HL-60 (cell line): Measurements from ENCODE around the gene PITHD1.
A peak's percentile ranks its signal among the peaks of the same experiment; 100 is the strongest.

Experiments
- DNase-seq, 2 experiments: peaks; one replicate each; pipeline ENCODE4 v3.0.0-alpha.2; 2010 to 2020; ENCODE audit warnings: low read depth in 1 of 2, low spot score in 1 of 2
- H3K27ac ChIP-seq: fragments of 250-450 bp; sonication (Bioruptor Pico); replicated peaks from 2 replicates; pipeline ENCODE4 v1.5.1; 2020; ENCODE audit warnings: mild to moderate bottlenecking, moderate library complexity
- H3K27me3 ChIP-seq: fragments of 250-450 bp; sonication (Bioruptor Pico); 2 replicates; pipeline ENCODE4 v1.5.1; 2021; ENCODE audit warnings: mild to moderate bottlenecking, moderate library complexity; ENCODE audit not compliant: insufficient read depth, poor library complexity, severe bottlenecking
- H3K4me3 ChIP-seq: replicated peaks from 2 replicates; pipeline ENCODE4 v1.5.1; 2011; ENCODE audit warnings: mild to moderate bottlenecking, control low read depth, low read length; ENCODE audit not compliant: insufficient read depth
- GABPA ChIP-seq: IDR thresholded peaks from 2 replicates; pipeline ENCODE4 v1.6.1; 2012; ENCODE audit warnings: low read depth
- POLR2AphosphoS5 ChIP-seq: IDR thresholded peaks from 2 replicates; pipeline ENCODE4 v1.6.1; 2012; ENCODE audit warnings: low read depth
- SPI1 ChIP-seq: IDR thresholded peaks from 2 replicates; pipeline ENCODE4 v1.6.1; 2012; ENCODE audit warnings: low read depth, mild to moderate bottlenecking, borderline replicate concordance
- TF ChIP-seq, protein P1 (sequence below): IDR thresholded peaks from 2 replicates; pipeline ENCODE4 v1.6.1; 2012; ENCODE audit warnings: low read depth; ENCODE audit not compliant: insufficient replicate concordance
- TF ChIP-seq, protein P2 (sequence below): IDR thresholded peaks from one replicate; pipeline ENCODE4 v1.5.1; 2011; ENCODE audit warnings: low read length, control low read depth, inconsistent platforms; ENCODE audit not compliant: insufficient read depth

Gene PITHD1

DNA sequence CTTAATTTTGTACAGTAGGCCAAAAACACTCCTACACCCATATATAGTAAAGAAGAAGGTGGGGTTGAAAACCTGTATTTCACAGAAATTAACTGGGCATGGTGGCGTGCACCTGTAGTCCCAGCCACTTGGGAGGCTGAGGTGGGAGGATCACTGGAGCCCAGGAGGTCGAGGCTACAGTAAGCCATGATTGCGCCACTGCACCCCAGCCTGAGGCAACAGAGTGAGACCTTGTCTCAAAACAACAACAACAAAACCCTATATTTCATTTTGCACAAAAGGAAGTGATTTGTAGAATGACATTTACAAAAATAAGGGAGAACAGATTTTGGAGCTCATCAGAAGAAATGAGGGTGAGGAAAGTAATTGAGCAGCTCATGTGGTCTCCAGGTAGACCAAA is 10.5 kb downstream of the PITHD1 start:
- no peak overlapping the region for H3K4me3 ChIP-seq
- TF ChIP-seq, protein P1, sequence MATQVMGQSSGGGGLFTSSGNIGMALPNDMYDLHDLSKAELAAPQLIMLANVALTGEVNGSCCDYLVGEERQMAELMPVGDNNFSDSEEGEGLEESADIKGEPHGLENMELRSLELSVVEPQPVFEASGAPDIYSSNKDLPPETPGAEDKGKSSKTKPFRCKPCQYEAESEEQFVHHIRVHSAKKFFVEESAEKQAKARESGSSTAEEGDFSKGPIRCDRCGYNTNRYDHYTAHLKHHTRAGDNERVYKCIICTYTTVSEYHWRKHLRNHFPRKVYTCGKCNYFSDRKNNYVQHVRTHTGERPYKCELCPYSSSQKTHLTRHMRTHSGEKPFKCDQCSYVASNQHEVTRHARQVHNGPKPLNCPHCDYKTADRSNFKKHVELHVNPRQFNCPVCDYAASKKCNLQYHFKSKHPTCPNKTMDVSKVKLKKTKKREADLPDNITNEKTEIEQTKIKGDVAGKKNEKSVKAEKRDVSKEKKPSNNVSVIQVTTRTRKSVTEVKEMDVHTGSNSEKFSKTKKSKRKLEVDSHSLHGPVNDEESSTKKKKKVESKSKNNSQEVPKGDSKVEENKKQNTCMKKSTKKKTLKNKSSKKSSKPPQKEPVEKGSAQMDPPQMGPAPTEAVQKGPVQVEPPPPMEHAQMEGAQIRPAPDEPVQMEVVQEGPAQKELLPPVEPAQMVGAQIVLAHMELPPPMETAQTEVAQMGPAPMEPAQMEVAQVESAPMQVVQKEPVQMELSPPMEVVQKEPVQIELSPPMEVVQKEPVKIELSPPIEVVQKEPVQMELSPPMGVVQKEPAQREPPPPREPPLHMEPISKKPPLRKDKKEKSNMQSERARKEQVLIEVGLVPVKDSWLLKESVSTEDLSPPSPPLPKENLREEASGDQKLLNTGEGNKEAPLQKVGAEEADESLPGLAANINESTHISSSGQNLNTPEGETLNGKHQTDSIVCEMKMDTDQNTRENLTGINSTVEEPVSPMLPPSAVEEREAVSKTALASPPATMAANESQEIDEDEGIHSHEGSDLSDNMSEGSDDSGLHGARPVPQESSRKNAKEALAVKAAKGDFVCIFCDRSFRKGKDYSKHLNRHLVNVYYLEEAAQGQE: no peak
- TF ChIP-seq SPI1 (no peak), POLR2AphosphoS5 (no peak), GABPA (no peak)
- TF ChIP-seq, protein P2, sequence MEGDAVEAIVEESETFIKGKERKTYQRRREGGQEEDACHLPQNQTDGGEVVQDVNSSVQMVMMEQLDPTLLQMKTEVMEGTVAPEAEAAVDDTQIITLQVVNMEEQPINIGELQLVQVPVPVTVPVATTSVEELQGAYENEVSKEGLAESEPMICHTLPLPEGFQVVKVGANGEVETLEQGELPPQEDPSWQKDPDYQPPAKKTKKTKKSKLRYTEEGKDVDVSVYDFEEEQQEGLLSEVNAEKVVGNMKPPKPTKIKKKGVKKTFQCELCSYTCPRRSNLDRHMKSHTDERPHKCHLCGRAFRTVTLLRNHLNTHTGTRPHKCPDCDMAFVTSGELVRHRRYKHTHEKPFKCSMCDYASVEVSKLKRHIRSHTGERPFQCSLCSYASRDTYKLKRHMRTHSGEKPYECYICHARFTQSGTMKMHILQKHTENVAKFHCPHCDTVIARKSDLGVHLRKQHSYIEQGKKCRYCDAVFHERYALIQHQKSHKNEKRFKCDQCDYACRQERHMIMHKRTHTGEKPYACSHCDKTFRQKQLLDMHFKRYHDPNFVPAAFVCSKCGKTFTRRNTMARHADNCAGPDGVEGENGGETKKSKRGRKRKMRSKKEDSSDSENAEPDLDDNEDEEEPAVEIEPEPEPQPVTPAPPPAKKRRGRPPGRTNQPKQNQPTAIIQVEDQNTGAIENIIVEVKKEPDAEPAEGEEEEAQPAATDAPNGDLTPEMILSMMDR: no peak
- no peak overlapping the region for H3K27ac ChIP-seq
- no peaks in the 10 kb centered on the region for H3K27me3 ChIP-seq
- no peak for DNase-seq

DNA sequence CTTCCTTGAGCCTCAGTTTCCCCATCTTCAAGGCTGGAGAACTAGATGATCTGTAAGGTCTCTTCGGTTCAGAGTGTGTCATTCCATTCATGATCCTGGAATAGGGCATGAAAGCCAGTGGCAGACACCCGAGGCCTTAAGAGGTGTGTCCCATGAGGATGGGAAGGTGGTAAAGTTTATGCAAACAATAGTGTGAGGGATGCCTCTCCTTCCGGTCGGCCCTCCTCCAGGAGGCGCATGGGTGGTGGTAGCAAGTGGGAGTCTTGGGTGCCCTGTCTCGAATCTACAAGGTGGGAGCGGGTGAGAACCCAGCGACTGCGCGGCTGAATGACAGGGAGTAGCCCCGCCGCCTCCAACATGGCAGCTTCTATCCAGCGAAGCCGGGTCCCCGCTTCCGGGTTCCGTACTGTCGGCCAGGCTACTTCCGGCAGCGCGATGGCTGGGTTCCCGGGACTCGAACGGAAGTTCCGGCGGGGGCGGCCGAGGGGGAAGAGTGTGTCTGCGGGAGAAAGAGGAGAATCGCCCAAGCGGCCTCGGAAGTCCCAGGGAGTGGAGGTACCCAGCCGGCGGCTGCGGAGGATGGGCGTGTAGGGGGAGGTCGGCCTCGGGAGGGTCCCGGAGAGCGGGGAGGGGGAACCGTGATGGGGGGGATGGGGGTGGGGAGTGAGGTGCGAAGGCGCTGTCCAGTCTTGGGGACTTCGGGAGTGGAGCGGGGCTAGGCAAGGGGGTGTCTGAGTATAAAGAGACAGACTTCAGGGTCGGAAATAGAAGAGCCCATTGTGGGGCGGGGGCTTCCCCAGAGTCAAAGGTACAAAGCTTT is 12.7 kb downstream of the PITHD1 start, which contains the start of gene LYPLA2:
Gene LYPLA2, plus strand, starts transcription at position 450 of the 820 bp plus-strand sequence. CDS start 1,538 bp downstream, outside the sequence.
- Histone ChIP-seq H3K27me3 (no peaks in the 10 kb centered on the region), H3K27ac (peak within 1 kb of the TSS; percentile 64), H3K4me3 (peak within 1 kb of the TSS; percentile 76)
- peak; percentile 75 for TF ChIP-seq POLR2AphosphoS5
- TF ChIP-seq, protein P1: peak; percentile 41
- TF ChIP-seq GABPA: peak; percentile 95
- TF ChIP-seq, protein P2: no peak
- peak; percentile 43; the same call in 1 of the 2 replicates for TF ChIP-seq SPI1
- DNase-seq: peak; percentile 86 to 94

DNA sequence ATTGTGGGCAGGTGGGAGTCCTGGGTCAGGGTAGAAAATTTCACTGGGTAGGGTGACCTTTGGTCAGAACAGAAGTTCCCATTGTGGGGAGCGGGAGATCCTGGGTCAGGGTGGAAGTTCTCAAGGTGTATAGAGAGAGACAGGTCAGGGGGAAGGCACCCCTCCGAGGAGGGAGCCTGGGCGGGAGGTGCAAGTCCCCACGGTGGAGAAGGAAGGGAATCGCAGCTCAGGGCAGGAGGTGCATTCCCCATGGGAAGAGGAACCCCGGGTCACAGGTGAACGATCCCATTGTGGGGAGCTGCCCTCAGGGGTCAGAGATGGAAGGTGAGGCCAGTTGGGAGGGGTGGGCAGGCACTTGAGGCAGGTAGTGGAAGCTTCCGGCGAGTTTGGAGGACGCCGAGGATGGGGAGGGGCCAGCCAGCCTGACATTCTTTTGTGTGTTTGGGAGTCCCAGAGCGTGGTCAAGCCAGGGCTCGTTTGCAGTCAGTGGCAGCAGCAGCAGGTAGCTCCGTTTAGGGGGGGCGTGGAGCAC is 13.4 kb downstream of the PITHD1 start:
- no peaks in the 10 kb centered on the region for H3K27me3 ChIP-seq
- DNase-seq: no peak
- H3K27ac ChIP-seq: peak overlapping the region; percentile 64
- TF ChIP-seq SPI1 (no peak), GABPA (no peak), POLR2AphosphoS5 (no peak)
- TF ChIP-seq, protein P1: no peak
- TF ChIP-seq, protein P2: no peak
- peak overlapping the region; percentile 76 for H3K4me3 ChIP-seq
